Spleen (tissue), 11 donors: ENCODE results near the gene MMP11. TPM values are rescaled to one million over a fixed set of nuclear protein-coding genes. Genes with fewer than 3 reads are reported as not detected.

Experiments
- DNase-seq: peaks from one replicate; pipeline ENCODE4 v3.0.0-alpha.2; 2020
- H3K27ac ChIP-seq, 8 donors: fragments of 200-600 bp; sonication (generic) in 7 of 8; 1 replicate in 4 of 8; 2 replicates in 4 of 8; pipeline versions ENCODE4 v1.5.0 to v1.8.0; 2016 to 2021; ENCODE audit warnings: inconsistent platforms in 4 of 8, mild to moderate bottlenecking in 4 of 8, moderate library complexity in 1 of 8
- H3K27me3 ChIP-seq, 7 donors: fragments of 200-600 bp; sonication (generic) in 6 of 7; replicated peaks in 1 of 7; 1 replicate in 4 of 7; 2 replicates in 3 of 7; pipeline versions ENCODE4 v1.5.0 to v1.8.0; 2016 to 2021; ENCODE audit warnings: inconsistent platforms in 3 of 7, mild to moderate bottlenecking in 1 of 7
- H3K36me3 ChIP-seq, 6 donors: fragments of 200-600 bp; sonication (generic) in 5 of 6; 1 replicate in 4 of 6; 2 replicates in 2 of 6; pipeline versions ENCODE4 v1.5.0 to v1.8.0; 2016 to 2021; ENCODE audit warnings: inconsistent platforms in 2 of 6
- H3K4me1 ChIP-seq, 6 donors: fragments of 200-600 bp; sonication (generic) in 5 of 6; 1 replicate in 3 of 6; 2 replicates in 3 of 6; pipeline versions ENCODE4 v1.5.0 to v1.8.0; 2016 to 2021; ENCODE audit warnings: inconsistent platforms in 3 of 6
- H3K4me3 ChIP-seq, 8 donors: fragments of 200-600 bp; sonication (generic) in 7 of 8; 1 replicate in 4 of 8; 2 replicates in 4 of 8; pipeline versions ENCODE4 v1.5.0 to v1.8.0; 2016 to 2021; ENCODE audit warnings: inconsistent platforms in 4 of 8, mild to moderate bottlenecking in 4 of 8, moderate library complexity in 2 of 8
- H3K9me3 ChIP-seq, 8 donors: fragments of 200-600 bp; sonication (generic) in 7 of 8; 1 replicate in 4 of 8; 2 replicates in 4 of 8; pipeline versions ENCODE4 v1.5.0 to v1.8.0; 2016 to 2021; ENCODE audit warnings: inconsistent platforms in 4 of 8
- CTCF ChIP-seq, 11 experiments: fragments of 200-600 bp in 7 of 11; fragments of 450-650 bp in 4 of 11; sonication (generic) in 4 of 11; IDR thresholded peaks in 8 of 11; conservative IDR thresholded peaks in 3 of 11; 1 replicate in 7 of 11; 2 replicates in 4 of 11; pipeline versions ENCODE4 v1.4.0 to v1.8.0; 2016 to 2021; ENCODE audit warnings: antibody characterized with exemption in 11 of 11, inconsistent platforms in 4 of 11, mild to moderate bottlenecking in 1 of 11
- POLR2A ChIP-seq, 3 donors: fragments of 450-650 bp; IDR thresholded peaks; one replicate each; pipeline ENCODE4 v1.5.1; 2017; ENCODE audit warnings: antibody characterized with exemption in 3 of 3, mild to moderate bottlenecking in 1 of 3
- POLR2AphosphoS5 ChIP-seq, 3 donors: sonication (generic); formaldehyde crosslinking; IDR thresholded peaks; one replicate each; pipeline ENCODE4 v1.5.1; 2017; ENCODE audit warnings: antibody characterized with exemption in 3 of 3
- WGBS, 5 donors: extraction: QIAGEN DNeasy Blood & Tissue Kit in 3 of 5; methylation state at CpG; one replicate each; pipeline versions ENCODE4 v1.1.5 to v1.1.7; 2013 to 2018; 5-methylcytosine and 5-hydroxymethylcytosine counted together
- intact Hi-C: fragments of 100-400 bp; cut with DNase I; formaldehyde crosslinking; loops from one replicate; pipeline ENCODE4 v1.15.0; 2023; ENCODE audit warnings: low total_unique reads
- polyA plus RNA-seq, 3 donors: library from polyadenylated mRNA; stranded (reverse); fragments of 200-250 nt; gene quantifications; one replicate each; pipeline ENCODE4 v1.2.1, GENCODE V29; 2013
- total RNA-seq, 7 donors: library from RNA; depleted of rRNA in 3 of 7; stranded (reverse); fragments of >200 nt in 3 of 7; fragmentation: NEBNext Ultra II Directional in 4 of 7; extraction: Animal tissue kit (Norgen Biotek cat#: 25700) in 4 of 7; gene quantifications; one replicate each; pipeline versions ENCODE4 v1.1.0 to v1.2.1, GENCODE V29; 2016 to 2021
- donor health status: healthy with polysubstance abuse.
- donor health status: DM: no; HTN: no; CAD: no; lungs with moderate emphysema.
- donor health status: DM: no; HTN: no; CAD: no.
- donor health status: Bipolar disorder and iron deficiency.
- donor health status: healthy.
- donor health status: DM: no; HTN: no; CAD: no.
- donor health status: DM: yes; HTN: yes; CAD: no.

The MMP11 gene
- total and polyA plus RNA-seq, 10 donors, result 0.66 to 11.0 (median 4.2) TPM

GRCh38 chr22:23782252-23782651 is 9.6 kb downstream of the MMP11 start:
- no peaks in the 10 kb centered on the region for H3K36me3 ChIP-seq
- TF ChIP-seq POLR2AphosphoS5 (IDR thresholded peaks at IDR 0.05) (no peak), POLR2A (IDR thresholded peaks at IDR 0.05) (no peak), CTCF (IDR thresholded peaks at IDR 0.05 in 8 of 11, conservative IDR thresholded peaks at IDR 0.05 in 3 of 11) (no peak)
- no peaks in the 10 kb centered on the region for H3K9me3 ChIP-seq
- 83 to 94% (median 88%) methylated on average over 4 to 16 of the region's 16 CpGs for WGBS, 5 donors
- no peak overlapping the region for H3K27ac ChIP-seq
- intact Hi-C loops, result no loop called here
- no peak for DNase-seq
- H3K4me1 ChIP-seq, result peaks cover 0 to 35% (median 9%) of the 10 kb centered on the region in 6 donors
- no peaks in the 10 kb centered on the region for H3K27me3 ChIP-seq
- H3K4me3 ChIP-seq, result no peak overlapping the region

GRCh38 chr22:23782703-23783102 is 10.1 kb downstream of the MMP11 start:
- TF ChIP-seq CTCF (IDR thresholded peaks at IDR 0.05 in 8 of 11, conservative IDR thresholded peaks at IDR 0.05 in 3 of 11), result no peak
- TF ChIP-seq POLR2AphosphoS5 (IDR thresholded peaks at IDR 0.05), result no peak
- TF ChIP-seq POLR2A (IDR thresholded peaks at IDR 0.05), result no peak
- no peak for DNase-seq
- H3K4me3 ChIP-seq, result no peak overlapping the region
- intact Hi-C loops, result no loop called here
- H3K27ac ChIP-seq, result no peak overlapping the region
- 82 to 100% (median 100%) methylated on average over 1 of the region's 1 CpG for WGBS, 5 donors
- no peaks in the 10 kb centered on the region for H3K9me3 ChIP-seq
- H3K36me3 ChIP-seq, result no peaks in the 10 kb centered on the region
- peaks cover under 1 to 40% (median 12%) of the 10 kb centered on the region in 6 donors for H3K4me1 ChIP-seq
- no peaks in the 10 kb centered on the region for H3K27me3 ChIP-seq

- TF ChIP-seq CTCF (IDR thresholded peaks at IDR 0.05 in 8 of 11, conservative IDR thresholded peaks at IDR 0.05 in 3 of 11), result no peak
- TF ChIP-seq POLR2A (IDR thresholded peaks at IDR 0.05), result no peak
- TF ChIP-seq POLR2AphosphoS5 (IDR thresholded peaks at IDR 0.05), result no peak
- Histone ChIP-seq H3K9me3 (no peaks in the 10 kb centered on the region), H3K36me3 (peaks cover 0 to under 1% (median 0%) of the 10 kb centered on the region in 6 donors), H3K27me3 (no peaks in the 10 kb centered on the region), H3K4me1 (peaks cover 9 to 48% (median 20%) of the 10 kb centered on the region in 6 donors), H3K4me3 (no peak overlapping the region), H3K27ac (peak overlapping the region in 1 of 8 donors; percentile 23)
- intact Hi-C loops, result no loop called here
- WGBS, 5 donors, result 69 to 85% (median 78%) methylated on average over 10 to 15 of the region's 15 CpGs
- no peak for DNase-seq
Measured at GRCh38 chr22:23783265-23784150, 10.9 kb downstream of the MMP11 start.

GRCh38 chr22:23784215-23784732 is 11.6 kb downstream of the MMP11 start:
- 35 to 51% (median 44%) methylated on average over 8 of the region's 8 CpGs for WGBS, 5 donors
- DNase-seq, result no peak
- intact Hi-C loops, result no loop called here

More at GRCh38 chr22:23784215-23784732, 11.6 kb downstream of the MMP11 start:
- Histone ChIP-seq H3K9me3 (no peaks in the 10 kb centered on the region), H3K4me3 (no peak overlapping the region), H3K27ac (peak overlapping the region in 1 of 8 donors; percentile 23), H3K36me3 (peaks cover 0 to 6% (median 0%) of the 10 kb centered on the region in 6 donors), H3K4me1 (peaks cover 14 to 55% (median 28%) of the 10 kb centered on the region in 6 donors), H3K27me3 (no peaks in the 10 kb centered on the region)
- TF ChIP-seq CTCF (IDR thresholded peaks at IDR 0.05 in 8 of 11, conservative IDR thresholded peaks at IDR 0.05 in 3 of 11) (no peak), POLR2AphosphoS5 (IDR thresholded peaks at IDR 0.05) (no peak), POLR2A (IDR thresholded peaks at IDR 0.05) (no peak)
